ENCODE results near the gene DMRTB1. TPM values are rescaled to one million over a fixed set of nuclear protein-coding genes. Genes with fewer than 3 reads are reported as not detected.

DMRTB1 gene
- total RNA-seq, 1 donor from 2014 or later = not detected

- no peak overlapping the region for H3K4me3 ChIP-seq (ENCODE audit: low read depth, low read length)
- DNase-seq (ENCODE audit: low read depth) = no peak
- TF ChIP-seq CTCF (conservative IDR thresholded peaks at IDR 0.05; ENCODE audit: low read depth, low read length) = no peak
Observed at GRCh38 chr1:53516181-53516580, 57.0 kb downstream of the DMRTB1 start.

Other genes starting within 250 kb of the DMRTB1 start
- gene CZIB, start 238.8 kb upstream of the DMRTB1 start, total RNA-seq = 52.2 and 60.8 TPM in 2 replicates
- 24.8 and 81.3 TPM in 2 replicates for gene MAGOH, start 220.9 kb upstream of the DMRTB1 start, total RNA-seq
- gene LRP8, start 131.3 kb upstream of the DMRTB1 start, total RNA-seq = 16.1 and 25.5 TPM in 2 replicates

All from epithelial cell of proximal tubule (primary cell).